Sigmoid colon (tissue), 7 donors: ENCODE data around the gene C14orf39. TPM values are rescaled to one million over a fixed set of nuclear protein-coding genes. Genes with fewer than 3 reads are reported as not detected.

Experiments
- DNase-seq: peaks from one replicate; pipeline ENCODE4 v3.0.0-alpha.2; 2019
- H3K27ac ChIP-seq, 4 donors: fragments of 200-600 bp; sonication (generic); one replicate each; pipeline ENCODE4 v1.5.1; 2016 to 2019; ENCODE audit warnings: mild to moderate bottlenecking in 1 of 4
- H3K27me3 ChIP-seq, 3 donors: fragments of 200-600 bp; sonication (generic); one replicate each; pipeline ENCODE4 v1.5.1; 2019; ENCODE audit warnings: mild to moderate bottlenecking in 1 of 3
- H3K36me3 ChIP-seq, 4 donors: fragments of 200-600 bp; sonication (generic); one replicate each; pipeline ENCODE4 v1.5.1; 2016 to 2019
- H3K4me1 ChIP-seq, 4 donors: fragments of 200-600 bp; sonication (generic); one replicate each; pipeline ENCODE4 v1.5.1; 2017 to 2019
- H3K4me3 ChIP-seq, 4 donors: fragments of 200-600 bp; sonication (generic); one replicate each; pipeline ENCODE4 v1.5.1; 2017 to 2019; ENCODE audit warnings: mild to moderate bottlenecking in 2 of 4, moderate library complexity in 1 of 4
- H3K9me3 ChIP-seq, 4 donors: fragments of 200-600 bp in 3 of 4; sonication (generic) in 3 of 4; one replicate each; pipeline versions ENCODE4 v1.5.1 to v1.6.1; 2013 to 2019
- EP300 ChIP-seq, 4 donors: sonication (generic); formaldehyde crosslinking; IDR thresholded peaks; one replicate each; pipeline ENCODE4 v1.6.1; 2017; ENCODE audit warnings: antibody characterized with exemption in 4 of 4
- POLR2A ChIP-seq, 2 donors: fragments of 450-650 bp; IDR thresholded peaks; one replicate each; pipeline ENCODE4 v1.6.1; 2016; ENCODE audit warnings: antibody characterized with exemption in 2 of 2, mild to moderate bottlenecking in 2 of 2, moderate library complexity in 2 of 2
- POLR2AphosphoS5 ChIP-seq, 4 donors: sonication (generic); formaldehyde crosslinking; IDR thresholded peaks; one replicate each; pipeline ENCODE4 v1.6.1; 2017; ENCODE audit warnings: antibody characterized with exemption in 4 of 4
- WGBS, 2 donors: extraction: QIAGEN DNeasy Blood & Tissue Kit; methylation state at CpG; one replicate each; pipeline ENCODE4 v1.1.7; 2013; 5-methylcytosine and 5-hydroxymethylcytosine counted together
- intact Hi-C: fragments of 100-400 bp; cut with DNase I; formaldehyde crosslinking; loops from one replicate; pipeline ENCODE4 v1.15.1; 2023
- polyA plus RNA-seq, 3 donors: library from polyadenylated mRNA; stranded (reverse); fragments of 200-250 nt; gene quantifications; one replicate each; pipeline ENCODE4 v1.2.3, GENCODE V29; 2013
- total RNA-seq, 4 donors: library from RNA; depleted of rRNA; stranded (reverse); fragments of >200 nt; gene quantifications; one replicate each; pipeline ENCODE4 v1.1.0, GENCODE V29; 2016
- TF ChIP-seq, protein P1 (sequence below), 4 experiments: fragments of 450-650 bp in 3 of 4; fragments of 200-600 bp in 1 of 4; IDR thresholded peaks; one replicate each; pipeline ENCODE4 v1.5.1; 2016 to 2019; ENCODE audit warnings: antibody characterized with exemption in 4 of 4, mild to moderate bottlenecking in 3 of 4, moderate library complexity in 2 of 4
- donor health status: healthy with polysubstance abuse.
- donor health status: Bipolar disorder and iron deficiency.
- donor health status: healthy.

C14orf39 gene
- total and polyA plus RNA-seq, 7 donors, result 0.16 to 1.6 (median 0.36) TPM; not detected in 4

DNA sequence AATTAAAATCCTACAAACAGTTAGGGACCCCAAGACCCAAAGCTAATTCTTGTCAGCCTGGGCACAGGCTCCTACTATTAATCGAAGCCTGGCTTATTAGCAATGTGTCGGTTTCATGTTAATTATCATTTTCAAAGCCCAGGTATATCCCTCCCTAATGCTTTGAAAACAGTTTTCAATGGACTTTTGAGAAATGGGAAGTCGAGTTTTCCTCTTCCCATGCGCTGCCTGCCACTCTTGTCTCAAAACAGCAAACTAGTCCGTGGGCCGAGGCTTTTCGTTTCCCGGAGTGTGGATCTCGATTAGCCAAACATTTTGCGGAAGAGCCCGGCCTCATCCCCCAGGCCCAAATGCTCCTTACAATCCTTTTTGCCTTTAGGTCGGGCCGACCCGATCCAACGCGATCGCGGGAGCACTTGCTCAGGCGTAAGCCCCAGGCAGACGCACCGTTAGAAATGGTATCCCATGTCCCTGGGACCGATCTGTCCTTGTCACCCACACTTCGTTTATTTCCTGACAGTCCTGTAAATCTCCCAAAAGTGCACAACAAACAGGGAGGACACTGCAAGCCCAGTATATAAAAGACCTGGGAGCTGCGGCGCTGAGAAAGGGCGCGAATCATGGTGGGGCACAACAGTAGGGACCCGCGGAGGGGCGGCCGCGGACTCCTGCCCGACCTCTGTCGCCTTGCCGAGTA, 24.5 kb upstream of the C14orf39 start:
- Histone ChIP-seq H3K36me3 (no peaks in the 10 kb centered on the region), H3K9me3 (no peaks in the 10 kb centered on the region), H3K4me3 (no peak overlapping the region), H3K4me1 (peaks cover 0 to 55% (median 49%) of the 10 kb centered on the region in 4 donors), H3K27me3 (peaks cover 77 to 100% (median 92%) of the 10 kb centered on the region in 3 donors), H3K27ac (no peak overlapping the region)
- intact Hi-C loops, result no loop called here
- TF ChIP-seq POLR2A (IDR thresholded peaks at IDR 0.05) (no peak), POLR2AphosphoS5 (IDR thresholded peaks at IDR 0.05) (no peak), EP300 (IDR thresholded peaks at IDR 0.05) (no peak)
- TF ChIP-seq, protein P1, sequence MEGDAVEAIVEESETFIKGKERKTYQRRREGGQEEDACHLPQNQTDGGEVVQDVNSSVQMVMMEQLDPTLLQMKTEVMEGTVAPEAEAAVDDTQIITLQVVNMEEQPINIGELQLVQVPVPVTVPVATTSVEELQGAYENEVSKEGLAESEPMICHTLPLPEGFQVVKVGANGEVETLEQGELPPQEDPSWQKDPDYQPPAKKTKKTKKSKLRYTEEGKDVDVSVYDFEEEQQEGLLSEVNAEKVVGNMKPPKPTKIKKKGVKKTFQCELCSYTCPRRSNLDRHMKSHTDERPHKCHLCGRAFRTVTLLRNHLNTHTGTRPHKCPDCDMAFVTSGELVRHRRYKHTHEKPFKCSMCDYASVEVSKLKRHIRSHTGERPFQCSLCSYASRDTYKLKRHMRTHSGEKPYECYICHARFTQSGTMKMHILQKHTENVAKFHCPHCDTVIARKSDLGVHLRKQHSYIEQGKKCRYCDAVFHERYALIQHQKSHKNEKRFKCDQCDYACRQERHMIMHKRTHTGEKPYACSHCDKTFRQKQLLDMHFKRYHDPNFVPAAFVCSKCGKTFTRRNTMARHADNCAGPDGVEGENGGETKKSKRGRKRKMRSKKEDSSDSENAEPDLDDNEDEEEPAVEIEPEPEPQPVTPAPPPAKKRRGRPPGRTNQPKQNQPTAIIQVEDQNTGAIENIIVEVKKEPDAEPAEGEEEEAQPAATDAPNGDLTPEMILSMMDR (IDR thresholded peaks at IDR 0.05), result no peak
- 5 to 22% methylated on average over 35 of the region's 35 CpGs for WGBS, 2 donors
- DNase-seq, result no peak

DNA sequence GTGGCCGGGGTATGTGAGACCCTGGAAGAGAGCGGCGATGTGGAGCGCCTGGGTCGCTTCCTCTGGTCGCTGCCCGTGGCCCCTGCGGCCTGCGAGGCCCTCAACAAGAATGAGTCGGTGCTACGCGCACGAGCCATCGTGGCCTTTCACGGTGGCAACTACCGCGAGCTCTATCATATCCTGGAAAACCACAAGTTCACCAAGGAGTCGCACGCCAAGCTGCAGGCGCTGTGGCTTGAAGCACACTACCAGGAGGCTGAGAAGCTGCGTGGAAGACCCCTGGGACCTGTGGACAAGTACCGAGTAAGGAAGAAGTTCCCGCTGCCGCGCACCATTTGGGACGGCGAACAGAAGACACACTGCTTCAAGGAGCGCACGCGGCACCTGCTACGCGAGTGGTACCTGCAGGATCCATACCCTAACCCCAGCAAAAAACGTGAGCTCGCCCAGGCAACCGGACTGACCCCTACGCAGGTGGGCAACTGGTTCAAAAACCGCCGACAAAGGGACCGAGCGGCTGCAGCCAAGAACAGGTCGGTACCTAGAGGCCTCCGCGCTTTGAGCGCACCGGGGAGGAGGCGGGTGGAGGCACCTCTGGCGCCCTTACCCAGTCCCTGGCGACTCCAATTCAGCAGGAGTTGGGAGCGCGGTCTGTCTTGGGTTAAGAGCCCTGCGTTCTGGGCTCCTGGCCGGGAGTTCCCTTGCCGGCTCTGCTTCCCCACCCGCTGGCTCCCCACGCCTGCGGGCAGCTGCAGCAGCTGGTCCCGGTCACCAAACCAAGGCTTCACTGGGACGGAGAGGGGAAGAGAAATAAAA, 23.8 kb upstream of the C14orf39 start:
- Histone ChIP-seq H3K9me3 (no peaks in the 10 kb centered on the region), H3K36me3 (no peaks in the 10 kb centered on the region), H3K4me3 (no peak overlapping the region), H3K27ac (no peak overlapping the region), H3K27me3 (peaks cover 69 to 100% (median 85%) of the 10 kb centered on the region in 3 donors), H3K4me1 (peaks cover 0 to 47% (median 41%) of the 10 kb centered on the region in 4 donors)
- WGBS, 2 donors, result 5 to 20% methylated on average over 58 of the region's 58 CpGs
- intact Hi-C loops, result no loop called here
- TF ChIP-seq EP300 (IDR thresholded peaks at IDR 0.05) (no peak), POLR2AphosphoS5 (IDR thresholded peaks at IDR 0.05) (no peak), POLR2A (IDR thresholded peaks at IDR 0.05) (no peak)
- TF ChIP-seq, protein P1 (IDR thresholded peaks at IDR 0.05), result no peak
- DNase-seq, result no peak

- 3 to 12% methylated on average over 55 of the region's 55 CpGs for WGBS, 2 donors
- no peaks in the 10 kb centered on the region for H3K36me3 ChIP-seq
- intact Hi-C loops, result no loop called here
- TF ChIP-seq POLR2A (IDR thresholded peaks at IDR 0.05) (no peak), EP300 (IDR thresholded peaks at IDR 0.05) (no peak), POLR2AphosphoS5 (IDR thresholded peaks at IDR 0.05) (no peak)
- H3K27me3 ChIP-seq, result peaks cover 64 to 100% (median 84%) of the 10 kb centered on the region in 3 donors
- H3K4me3 ChIP-seq, result peak within 1 kb of the TSS in 1 of 4 donors; percentile 1
- H3K27ac ChIP-seq, result no peak within 1 kb of the TSS
- peaks cover 0 to 42% (median 36%) of the 10 kb centered on the region in 4 donors for H3K4me1 ChIP-seq
- no peaks in the 10 kb centered on the region for H3K9me3 ChIP-seq
- no peak for DNase-seq
Measured at GRCh38 chr14:60508707-60509437, 23.0 kb upstream of the C14orf39 start, which contains the start of gene SIX6. TSS of gene SIX6 (plus strand) at chr14:60509146. CDS start at chr14:60509399, 253 bp downstream.

- H3K4me1 ChIP-seq, result peaks cover 0 to 42% (median 36%) of the 10 kb centered on the region in 4 donors
- H3K27ac ChIP-seq, result no peak overlapping the region
- DNase-seq, result no peak
- intact Hi-C loops, result no loop called here
- WGBS, 2 donors, result 2 to 15% methylated on average over 5 of the region's 5 CpGs
- H3K36me3 ChIP-seq, result no peaks in the 10 kb centered on the region
- H3K4me3 ChIP-seq, result no peak overlapping the region
- H3K27me3 ChIP-seq, result peaks cover 61 to 100% (median 81%) of the 10 kb centered on the region in 3 donors
- H3K9me3 ChIP-seq, result no peaks in the 10 kb centered on the region
- TF ChIP-seq, protein P1 (IDR thresholded peaks at IDR 0.05), result no peak
- no peak for TF ChIP-seq EP300 (IDR thresholded peaks at IDR 0.05)
- TF ChIP-seq POLR2A (IDR thresholded peaks at IDR 0.05), result no peak
- no peak for TF ChIP-seq POLR2AphosphoS5 (IDR thresholded peaks at IDR 0.05)
Measured at GRCh38 chr14:60508363-60508706, 22.5 kb upstream of the C14orf39 start.
